DMS79 treated with DMSO at 0.1 percent for 48 hours (cell line): ENCODE measurements around the gene FGF12.
A peak's percentile ranks its signal among the peaks of the same experiment; 100 is the strongest.

Experiments
- DNase-seq: peaks from one replicate; lab custom pipeline; 2025; lab: John Stamatoyannopoulos, UW

FGF12 gene

DNA sequence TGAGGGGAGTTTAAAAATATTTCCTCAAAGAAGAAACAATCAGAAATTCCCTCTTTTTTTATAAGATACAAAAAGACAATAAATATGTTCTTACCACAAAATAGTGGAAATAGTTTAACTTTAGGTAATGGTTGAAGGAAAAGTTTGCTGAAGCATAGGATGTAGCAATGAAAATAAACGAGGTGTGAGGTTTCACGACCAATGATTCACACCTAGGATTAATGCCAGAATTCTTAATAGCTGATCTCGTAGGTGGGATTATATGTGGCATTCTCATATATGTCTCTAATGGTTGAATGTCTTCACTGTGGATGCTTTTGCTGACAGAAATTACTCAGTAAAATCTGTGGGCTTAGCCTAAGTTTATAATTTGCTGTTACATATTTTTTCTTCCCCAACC, 467.7 kb downstream of the FGF12 start:
- DNase-seq = no peak

DNA sequence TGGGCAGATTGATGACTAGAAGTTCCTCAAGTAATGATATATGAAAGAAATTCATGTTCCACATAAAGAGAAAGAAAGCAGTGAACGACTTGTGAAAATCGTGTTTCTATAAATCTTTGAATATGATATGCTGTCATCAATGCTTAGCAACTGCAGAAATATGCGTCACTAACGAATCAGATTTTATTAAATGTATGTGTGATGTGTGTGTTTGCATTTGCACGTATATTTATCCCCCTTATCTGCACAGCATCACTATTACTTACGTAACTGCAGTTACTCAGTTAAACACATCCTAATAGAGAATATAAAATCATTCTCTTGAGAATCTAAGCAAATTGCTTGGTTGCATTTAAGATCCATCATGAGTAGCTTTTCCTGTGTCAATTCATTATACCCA, 468.6 kb downstream of the FGF12 start:
- no peak for DNase-seq

DNA sequence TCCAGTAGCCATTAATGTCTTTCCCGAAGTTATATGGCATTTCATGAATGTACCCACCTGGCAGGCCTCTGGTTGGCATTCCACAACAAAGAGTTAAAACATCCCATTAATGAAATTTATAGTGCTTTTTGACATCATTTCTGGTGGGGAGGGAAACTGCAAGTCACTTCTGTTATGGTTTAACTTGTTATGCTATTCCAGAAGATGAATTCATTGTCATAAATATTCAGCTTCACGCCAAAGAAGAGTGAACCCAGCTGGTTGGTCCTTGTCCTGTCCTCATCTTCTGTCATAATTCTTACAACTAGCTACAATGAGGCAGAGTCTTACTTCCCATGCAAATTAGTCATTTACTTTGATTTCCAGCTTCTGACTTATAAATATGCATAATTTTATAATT, 471.5 kb downstream of the FGF12 start:
- no peak for DNase-seq

DNA sequence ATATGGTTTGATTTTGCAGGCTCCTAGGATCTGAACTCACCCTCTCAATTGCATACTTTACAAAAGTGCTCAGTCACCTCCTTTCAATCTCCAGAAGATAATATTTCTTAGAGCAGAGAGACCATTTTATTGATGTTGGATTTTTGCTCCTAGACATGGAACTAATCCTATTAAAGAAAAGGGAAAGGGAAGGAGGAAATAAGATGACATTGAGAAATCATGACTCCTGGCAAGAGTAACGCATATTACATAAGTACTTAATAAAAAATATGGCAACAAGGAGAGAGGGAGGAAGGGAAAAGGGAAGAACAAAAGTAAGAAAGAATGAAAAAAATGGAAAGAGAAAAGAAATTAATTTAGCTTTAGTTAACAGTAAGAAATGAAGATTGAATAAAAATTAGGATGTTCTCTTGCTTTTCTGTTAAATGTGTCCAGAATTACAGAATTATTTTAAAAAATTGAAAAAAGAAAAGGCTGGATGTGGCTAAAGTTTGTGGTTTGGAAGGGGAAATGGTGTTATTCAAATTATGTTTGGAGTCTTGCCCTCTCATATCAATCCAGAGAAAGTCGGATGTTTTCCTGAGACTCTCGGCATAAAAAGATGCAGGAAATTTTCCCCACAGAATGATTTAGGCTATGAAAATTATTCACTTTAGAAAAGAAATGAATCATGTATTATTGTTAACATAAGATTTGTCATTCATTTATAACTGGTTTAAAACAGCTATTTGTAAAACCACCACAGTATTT, 474.0 kb downstream of the FGF12 start:
- no peak for DNase-seq

DNA sequence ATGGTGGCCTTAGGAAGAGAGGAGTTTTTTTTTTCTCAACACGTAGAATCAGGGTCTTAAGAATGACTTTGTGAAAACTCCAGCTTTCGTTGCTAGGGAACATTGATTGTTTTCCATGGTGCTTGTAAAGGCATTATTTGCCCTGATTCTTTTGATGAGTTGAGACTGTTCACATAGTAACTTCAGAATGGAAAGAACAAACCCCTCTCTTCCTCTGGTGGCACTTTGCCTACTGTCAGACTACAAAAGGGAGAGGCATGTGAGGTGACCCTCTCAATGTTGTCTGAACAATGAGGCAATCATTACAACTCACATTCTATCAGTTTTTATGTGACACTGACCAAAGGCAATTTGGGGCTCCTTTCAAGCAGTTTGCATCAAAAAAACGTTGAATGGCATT, 477.8 kb downstream of the FGF12 start:
- no peak for DNase-seq

DNA sequence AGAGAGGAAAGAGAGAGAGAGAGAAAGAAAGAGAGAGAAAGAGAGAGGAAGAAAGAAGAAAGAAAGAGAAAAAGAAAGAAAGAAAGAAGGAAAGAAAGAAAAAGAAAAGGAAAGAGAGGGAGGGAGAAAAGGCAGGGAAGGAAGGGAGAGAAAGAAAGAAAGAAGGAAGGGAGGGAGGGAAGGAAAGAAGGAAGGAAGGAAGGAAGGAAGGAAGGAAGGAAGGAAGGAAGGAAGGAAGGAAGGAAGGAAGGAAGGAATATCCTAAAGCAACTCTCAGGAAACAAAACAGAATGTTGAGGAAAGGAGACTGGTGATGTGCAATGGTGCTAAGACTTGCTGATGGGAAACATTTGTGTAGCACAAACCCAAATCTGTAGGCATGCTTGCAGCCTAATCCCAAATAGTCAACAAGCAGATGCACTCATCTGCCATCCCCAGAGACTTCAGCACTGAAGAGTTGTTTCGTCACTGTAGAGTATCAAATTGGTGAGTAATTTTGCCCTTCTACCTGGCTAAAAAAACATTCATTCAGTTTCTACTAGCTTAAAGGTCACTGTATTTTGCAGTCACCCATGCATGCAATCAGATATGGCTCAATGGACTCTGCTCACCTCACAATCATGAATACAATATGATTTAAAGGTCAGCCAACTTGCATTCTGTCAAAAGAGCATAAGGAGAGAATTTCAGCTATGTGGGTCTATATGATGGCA, 480.3 kb downstream of the FGF12 start:
- DNase-seq = no peak

DNA sequence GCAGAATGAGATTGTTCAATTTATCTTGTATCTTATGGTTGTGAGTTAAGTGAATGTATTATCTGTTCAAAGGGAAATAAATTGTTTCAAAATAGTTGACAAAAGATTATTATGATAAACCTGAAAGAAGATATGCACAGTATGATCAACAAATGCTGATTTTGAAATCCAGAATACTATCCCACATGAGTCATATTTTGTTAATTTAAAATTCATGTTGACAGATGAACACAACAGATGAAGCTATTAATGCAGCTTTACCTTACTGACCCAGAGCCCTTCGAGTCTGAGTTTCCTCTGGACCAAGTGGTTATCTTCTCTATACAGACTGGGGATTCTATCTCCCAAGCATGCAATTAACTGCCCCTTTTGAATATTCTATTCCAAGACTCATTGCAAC, 482.8 kb downstream of the FGF12 start:
- DNase-seq = no peak

DNA sequence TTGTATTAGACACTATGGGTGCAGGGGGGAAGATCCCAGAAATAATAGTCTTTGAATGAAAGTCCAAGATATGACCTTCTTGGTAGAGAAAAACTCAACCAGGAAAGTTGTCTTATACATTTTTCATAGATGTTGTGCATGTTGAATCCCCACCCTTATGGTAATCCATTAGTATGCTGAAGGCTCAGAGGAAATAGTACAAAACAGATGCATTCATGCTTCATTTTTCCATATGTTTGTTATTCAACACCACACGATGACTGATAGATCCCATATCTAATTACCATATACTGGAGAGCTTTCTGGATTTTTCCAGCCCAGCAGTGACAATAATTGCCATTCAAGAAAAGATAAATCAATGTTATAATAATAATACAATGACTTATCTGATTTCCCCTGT, 487.4 kb downstream of the FGF12 start:
- no peak for DNase-seq

DNA sequence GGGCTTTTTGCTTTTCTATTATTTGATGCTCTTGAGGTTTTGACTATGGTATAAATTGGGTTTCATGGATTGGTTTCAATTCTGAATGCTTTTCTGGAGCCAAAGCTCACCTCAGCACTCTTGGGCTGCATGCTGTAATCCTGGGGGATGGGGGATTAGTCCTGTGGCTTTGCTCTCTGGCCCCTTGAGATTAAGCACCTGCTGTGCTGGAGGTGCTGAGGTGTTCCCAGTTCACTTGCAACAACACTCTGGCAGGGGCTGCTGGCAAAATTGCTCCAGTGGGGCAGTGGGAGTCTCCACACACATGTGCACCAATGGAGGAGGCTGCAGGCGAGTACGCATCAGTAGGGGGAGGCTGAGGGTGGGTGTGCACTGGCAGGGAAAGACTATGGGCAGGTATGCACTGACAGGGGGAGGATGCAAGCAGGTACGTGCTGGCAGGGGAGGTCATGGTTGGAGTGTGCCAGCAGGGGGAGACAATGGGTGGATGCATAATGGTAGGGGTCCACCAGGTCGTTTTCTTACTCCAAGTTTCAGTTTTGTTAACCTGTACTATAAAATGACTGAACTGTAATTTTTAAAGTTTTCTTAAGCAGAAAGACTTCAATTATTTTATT, 489.2 kb downstream of the FGF12 start:
- no peak for DNase-seq

DNA sequence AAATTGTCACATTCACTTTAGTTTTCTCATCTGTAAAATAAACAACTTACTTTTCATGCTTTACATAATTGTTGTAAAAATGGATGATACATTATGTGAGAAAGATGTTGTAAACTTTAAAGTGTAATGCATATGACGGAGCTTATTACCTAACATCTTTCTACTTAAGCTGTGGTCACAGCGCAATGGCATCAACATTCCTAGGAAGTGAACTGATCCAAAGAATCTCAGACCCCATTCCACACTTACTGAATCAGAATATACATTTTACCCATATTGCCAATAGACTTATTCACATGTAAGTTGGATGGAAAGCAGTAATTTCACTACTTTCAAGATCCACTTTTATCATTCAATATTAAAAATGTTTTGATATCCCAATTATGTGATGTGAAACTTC, 497.5 kb downstream of the FGF12 start:
- DNase-seq = no peak

DNA sequence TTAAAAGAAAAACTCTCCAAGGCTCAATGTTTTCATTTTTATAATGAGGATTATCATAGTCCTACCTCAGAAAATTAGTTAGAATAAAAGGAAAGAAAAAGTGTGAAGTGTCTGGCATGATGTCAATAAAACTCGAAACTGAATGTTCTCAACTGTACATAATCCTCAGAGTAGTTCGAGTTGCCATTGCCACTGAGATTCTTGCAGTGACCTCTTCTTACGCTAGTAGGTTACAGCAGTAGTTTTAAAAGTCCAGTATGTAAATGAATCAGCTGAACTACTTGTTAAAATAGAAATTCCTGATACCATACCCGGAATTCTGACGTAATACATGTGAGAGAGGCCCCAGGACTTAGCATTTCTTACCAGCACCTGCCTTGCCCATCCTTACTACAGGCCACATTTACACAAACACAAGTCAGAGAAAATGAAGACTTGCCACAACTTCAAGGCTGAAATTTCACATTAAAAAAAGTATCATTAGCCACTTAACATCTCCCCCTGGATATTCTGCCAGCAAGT, 502.6 kb downstream of the FGF12 start:
- DNase-seq = no peak

DNA sequence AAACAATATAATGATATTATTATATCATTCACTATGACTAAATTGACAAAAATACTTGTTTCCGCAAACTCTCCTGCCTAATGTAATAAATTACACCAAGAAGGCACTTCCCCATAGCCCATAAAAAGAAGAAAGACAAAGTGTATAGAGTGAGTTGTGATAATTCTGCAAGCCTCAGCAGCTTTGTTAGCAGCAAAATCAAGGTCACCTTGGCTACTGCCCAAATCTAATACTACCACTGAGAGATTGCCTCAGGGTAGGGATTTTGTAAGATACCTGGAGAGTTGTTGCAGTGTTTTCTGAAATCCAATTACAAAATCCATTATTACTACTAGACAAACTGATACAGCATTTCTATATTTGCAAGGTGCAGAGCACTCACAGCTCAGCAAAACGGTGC, 503.5 kb downstream of the FGF12 start:
- no peak for DNase-seq

DNA sequence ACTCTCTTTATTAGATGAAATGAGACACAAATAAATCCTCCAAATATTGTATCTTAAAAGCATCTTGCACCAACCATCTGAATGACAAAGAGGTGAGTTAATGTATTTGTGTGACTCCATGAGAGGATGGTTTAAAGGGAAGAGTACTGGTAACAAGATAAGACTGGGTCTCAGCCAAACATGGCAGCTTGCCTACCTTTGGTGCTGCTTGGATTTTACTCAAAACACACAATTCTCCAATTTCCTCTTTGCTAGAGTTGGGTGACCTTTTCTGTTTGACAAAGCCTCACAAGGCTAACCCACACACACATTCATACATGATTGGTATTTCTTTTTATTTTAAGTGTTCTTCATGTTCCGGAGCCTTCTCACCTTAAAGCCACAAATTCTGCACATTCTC, 506.4 kb downstream of the FGF12 start:
- no peak for DNase-seq

DNA sequence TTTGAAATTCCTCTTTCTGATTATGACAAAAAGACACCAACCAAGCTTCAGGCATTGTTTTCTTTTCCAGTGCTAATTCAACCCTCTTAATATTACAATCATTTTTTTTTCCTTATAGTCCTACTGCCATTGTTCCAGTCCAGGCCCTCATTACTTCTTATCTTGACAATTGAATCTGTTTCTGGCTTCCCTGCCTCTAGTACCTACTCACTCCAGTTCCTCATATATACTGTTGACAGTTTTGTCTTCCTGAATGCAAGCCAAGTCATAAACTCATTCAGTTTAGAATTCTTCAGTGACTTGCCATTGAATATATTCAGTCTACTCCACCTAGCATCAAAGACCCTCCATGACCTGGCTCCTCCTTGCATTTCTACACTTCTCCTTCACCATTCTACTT, 507.4 kb downstream of the FGF12 start:
- DNase-seq = no peak

DNA sequence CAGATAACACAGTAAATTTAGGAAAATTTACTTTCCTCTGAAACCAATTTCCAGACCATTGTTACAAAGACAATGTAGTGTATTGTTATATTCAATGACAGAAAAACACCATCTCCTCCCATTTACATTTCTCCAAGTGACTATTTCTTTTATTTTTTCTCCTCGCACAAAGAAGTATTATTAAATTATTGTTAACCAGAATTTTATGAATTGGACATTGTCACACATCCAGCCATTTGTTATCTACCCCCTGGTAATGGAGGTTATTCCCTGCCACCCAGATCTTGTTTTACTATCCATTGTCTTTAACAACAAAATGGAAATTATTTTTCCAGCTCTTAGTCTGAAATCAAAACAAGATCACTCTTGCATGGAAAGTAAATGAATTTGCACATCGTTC, 511.3 kb downstream of the FGF12 start:
- DNase-seq = no peak

DNA sequence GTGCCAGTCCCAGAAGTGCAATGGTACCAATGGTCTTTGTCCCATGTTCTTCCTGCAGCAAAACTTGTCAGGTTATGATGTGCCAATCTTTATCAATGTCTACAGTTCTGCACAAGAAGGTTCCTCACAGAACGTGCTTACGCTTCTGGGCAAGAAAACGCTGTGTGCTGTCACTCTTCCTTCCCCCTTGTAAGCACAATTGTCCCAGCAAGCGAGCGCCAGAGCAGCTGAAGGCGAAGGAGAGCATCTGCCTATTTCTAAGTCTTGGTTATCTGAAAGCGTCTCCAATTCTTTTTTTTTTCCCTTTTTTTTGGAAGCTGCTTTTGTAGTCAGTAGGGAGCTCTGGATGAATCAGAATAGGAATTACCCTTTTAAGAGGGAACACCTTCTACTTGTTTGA, 514.4 kb downstream of the FGF12 start:
- DNase-seq = no peak

DNA sequence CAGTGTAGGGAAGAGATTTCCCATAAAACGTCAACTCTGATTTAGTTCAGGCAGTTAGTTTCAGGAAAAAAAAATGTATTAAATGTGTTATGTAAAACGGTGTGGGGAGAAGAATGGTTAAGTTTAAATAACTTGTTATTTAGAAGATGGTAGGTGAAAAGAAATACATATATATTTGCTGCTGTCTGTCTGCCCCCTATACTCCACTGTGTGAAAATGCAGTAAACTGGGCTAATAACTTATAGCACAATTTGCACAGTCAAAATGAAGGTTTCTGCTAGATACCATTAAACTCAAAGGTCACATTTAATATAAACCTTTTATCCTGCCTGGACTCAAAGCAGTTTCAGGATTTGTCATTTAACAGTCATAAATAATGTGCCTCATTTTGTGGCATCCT, 515.0 kb downstream of the FGF12 start:
- DNase-seq = no peak

DNA sequence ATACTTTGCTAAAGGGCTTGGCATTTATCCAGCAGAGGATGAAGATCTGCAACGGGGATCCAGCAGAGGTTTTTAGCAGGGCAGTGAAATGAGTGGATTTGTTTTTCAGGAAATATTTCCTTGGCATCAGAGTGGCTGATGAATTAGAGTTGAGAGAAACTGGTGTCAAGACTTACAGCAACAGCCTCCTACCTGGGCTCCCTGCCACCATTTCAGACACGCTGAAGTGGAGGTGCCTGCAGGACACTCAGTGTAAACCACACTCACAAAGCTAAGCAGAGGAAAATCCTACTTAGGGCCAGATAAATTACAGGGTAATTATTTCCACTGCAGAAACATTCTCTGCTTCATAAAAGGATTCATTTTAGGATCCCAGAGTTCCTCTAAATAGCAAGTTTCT, 519.7 kb downstream of the FGF12 start:
- no peak for DNase-seq

DNA sequence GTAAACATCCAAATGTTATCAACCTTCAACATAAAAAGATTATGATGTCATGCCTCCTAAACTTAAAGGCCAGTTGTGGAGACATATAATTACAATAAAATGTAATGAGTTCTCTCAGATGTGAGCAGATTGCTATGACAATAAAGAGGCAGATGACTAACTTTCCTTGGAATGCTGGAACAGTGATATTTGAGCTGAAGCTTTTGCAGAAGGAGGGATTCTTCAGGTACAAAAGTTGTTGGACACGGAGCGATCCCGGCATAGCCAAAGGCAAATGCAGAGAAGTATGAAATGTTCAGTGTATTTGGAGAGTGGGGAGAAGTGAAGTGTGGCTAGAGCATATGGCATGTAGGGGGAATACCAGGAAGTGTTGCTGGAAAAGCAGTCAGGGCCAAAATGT, 520.1 kb downstream of the FGF12 start:
- peak; percentile 19 for DNase-seq

DNA sequence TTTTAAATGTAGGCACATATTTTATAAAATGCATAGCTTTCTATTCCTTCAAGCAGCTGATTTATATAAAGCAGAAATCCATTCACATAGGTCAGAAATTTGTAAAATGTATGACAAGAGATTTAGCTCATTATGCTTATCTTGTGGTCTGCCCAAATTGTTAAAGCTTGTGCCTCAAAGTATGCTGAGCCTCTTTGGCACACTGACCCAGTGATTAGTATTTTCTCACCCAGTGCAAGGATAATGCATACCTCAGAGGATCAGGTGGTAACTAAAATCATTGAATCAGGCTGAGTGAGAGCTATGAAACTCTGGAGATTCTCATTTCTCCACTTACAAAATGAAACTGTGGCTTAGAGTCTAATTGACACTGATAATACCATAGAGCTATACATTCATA, 533.3 kb downstream of the FGF12 start:
- DNase-seq = no peak

DNA sequence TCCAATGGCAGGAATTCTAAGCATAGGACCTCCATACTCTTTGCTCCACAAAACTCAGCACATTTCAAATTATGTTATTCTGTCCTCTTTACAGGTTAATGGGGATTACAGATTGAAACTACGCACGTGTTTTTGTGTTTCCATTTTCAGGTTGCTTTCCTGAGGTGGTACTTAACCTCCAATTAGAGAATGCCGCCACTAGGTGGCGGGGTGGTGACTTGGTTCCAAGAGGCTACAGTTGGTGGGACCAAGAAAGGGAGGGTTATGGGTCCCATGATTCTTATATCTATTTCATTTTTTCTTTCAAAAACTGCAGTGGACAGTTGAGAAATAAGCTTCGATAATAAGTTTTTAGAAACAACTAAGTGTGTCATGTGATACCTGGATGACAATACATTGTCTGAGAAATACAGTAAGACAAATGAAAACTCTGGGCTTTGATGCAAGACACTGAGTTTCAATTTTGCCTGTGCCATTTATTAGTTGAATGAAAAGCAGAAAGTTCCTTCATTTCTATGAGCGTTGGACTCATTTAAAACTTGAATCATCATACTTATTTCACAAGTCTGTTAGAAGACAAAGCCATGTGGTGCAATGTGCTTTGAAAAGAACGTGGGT, 539.0 kb downstream of the FGF12 start:
- DNase-seq = no peak

DNA sequence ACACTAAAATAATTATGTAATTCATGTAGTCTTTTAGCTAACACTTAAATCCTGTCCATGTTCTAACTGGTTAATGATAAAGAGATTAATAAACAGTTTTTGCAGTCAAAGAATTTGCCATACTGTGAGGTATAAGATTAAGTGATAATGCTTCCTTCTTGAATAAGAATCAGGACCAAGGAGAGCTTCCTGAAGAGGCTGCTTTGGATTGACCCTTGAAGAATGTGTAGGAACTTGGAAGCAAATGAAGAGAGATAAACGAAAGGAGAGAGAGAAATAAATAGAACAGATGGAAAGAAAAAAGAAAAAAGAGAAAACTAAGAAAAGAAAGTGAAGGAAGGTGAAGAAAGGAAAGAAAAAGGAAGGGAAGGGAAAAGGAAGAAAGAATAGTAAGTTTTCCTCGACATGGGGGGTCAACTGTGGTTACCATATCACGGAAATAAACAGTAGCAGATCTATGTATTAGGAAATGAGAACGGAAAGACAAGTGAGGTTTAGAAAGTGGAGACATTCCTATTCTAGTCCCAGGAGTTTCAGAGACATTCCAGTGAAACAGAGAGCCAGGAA, 539.8 kb downstream of the FGF12 start:
- DNase-seq = no peak
